PFSK-1 (cell line): Measurements from ENCODE around the gene SUSD6.

Experiments used
- FOXP2 ChIP-seq: optimal IDR thresholded peaks from 2 replicates; pipeline ENCODE3; 2011; ENCODE audit warnings: borderline replicate concordance, control low read depth, inconsistent platforms; ENCODE audit not compliant: insufficient read depth; ENCODE audit errors: extremely low read length, extremely low read depth
- POLR2AphosphoS5 ChIP-seq: IDR thresholded peaks from 2 replicates; pipeline ENCODE4 v1.6.1; 2012; ENCODE audit warnings: low read depth, mild to moderate bottlenecking, control low read depth, low read length, moderate library complexity
- SIN3A ChIP-seq: IDR thresholded peaks from 2 replicates; pipeline ENCODE4 v1.6.1; 2012; ENCODE audit warnings: mild to moderate bottlenecking, low read length, moderate library complexity, borderline replicate concordance; ENCODE audit not compliant: insufficient read depth
- TAF1 ChIP-seq: IDR thresholded peaks from 2 replicates; pipeline ENCODE4 v1.6.1; 2012; ENCODE audit warnings: low read length, control low read depth, borderline replicate concordance; ENCODE audit not compliant: insufficient read depth
- TF ChIP-seq, protein P1 (sequence below), 2 experiments: IDR thresholded peaks; 2 replicates each; pipeline versions ENCODE4 v1.6.1 to v1.8.0; 2011 to 2012; ENCODE audit warnings: low read depth in 2 of 2, low read length in 2 of 2, control low read depth in 1 of 2, inconsistent platforms in 1 of 2, mild to moderate bottlenecking in 1 of 2, moderate library complexity in 1 of 2; ENCODE audit not compliant: insufficient read depth in 1 of 2

SUSD6 gene

DNA sequence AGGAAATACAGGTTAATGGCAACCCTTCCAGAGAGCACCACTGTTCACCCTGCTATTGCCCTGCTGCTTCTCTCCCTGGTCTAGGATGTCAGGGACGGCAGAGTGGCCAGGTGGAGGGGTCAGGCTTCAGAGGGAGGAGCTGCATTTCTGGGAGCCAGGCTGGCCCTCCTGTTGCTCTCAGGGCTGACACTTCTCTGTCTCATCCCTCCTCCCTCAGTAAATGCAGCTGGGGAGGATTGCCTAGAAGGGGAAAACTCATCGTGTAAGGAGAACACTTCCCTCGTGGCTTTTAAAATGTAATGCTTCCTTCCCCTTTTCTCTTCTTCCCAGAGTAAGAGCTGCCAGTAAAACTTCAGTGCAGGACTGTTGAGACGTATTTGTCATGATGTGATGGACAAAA lies 20.8 kb downstream of the SUSD6 start:
- TF ChIP-seq TAF1 (no peak), POLR2AphosphoS5 (no peak)

DNA sequence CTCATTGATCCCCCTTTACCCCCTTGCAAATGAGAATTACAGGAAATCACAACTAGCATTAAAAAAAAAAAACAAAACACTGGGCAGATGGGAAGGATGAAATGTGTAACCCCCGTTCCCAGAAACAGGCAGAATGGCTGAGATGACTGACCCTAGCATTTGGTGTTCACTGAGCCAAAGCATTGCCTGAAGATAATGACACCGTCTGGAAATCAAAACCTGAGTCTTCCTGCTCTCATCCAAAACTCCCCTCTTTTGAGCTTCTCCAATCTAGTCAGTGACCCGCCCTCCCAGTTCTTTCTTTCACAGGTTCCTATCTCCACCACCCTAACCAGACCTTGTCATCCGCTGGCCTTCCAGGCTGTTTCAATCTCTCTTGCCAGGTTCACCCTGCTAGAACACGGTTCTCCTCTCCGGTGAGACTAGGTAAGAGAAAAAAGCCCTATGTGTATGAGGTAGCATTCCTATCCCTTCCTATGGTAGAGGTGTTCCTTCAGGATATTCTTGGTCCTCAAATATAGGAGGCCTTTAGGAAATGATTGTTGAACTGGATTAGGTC lies 21.3 kb downstream of the SUSD6 start:
- TF ChIP-seq TAF1, result no peak
- TF ChIP-seq SIN3A, result no peak
- no peak for TF ChIP-seq POLR2AphosphoS5
- TF ChIP-seq, protein P1, sequence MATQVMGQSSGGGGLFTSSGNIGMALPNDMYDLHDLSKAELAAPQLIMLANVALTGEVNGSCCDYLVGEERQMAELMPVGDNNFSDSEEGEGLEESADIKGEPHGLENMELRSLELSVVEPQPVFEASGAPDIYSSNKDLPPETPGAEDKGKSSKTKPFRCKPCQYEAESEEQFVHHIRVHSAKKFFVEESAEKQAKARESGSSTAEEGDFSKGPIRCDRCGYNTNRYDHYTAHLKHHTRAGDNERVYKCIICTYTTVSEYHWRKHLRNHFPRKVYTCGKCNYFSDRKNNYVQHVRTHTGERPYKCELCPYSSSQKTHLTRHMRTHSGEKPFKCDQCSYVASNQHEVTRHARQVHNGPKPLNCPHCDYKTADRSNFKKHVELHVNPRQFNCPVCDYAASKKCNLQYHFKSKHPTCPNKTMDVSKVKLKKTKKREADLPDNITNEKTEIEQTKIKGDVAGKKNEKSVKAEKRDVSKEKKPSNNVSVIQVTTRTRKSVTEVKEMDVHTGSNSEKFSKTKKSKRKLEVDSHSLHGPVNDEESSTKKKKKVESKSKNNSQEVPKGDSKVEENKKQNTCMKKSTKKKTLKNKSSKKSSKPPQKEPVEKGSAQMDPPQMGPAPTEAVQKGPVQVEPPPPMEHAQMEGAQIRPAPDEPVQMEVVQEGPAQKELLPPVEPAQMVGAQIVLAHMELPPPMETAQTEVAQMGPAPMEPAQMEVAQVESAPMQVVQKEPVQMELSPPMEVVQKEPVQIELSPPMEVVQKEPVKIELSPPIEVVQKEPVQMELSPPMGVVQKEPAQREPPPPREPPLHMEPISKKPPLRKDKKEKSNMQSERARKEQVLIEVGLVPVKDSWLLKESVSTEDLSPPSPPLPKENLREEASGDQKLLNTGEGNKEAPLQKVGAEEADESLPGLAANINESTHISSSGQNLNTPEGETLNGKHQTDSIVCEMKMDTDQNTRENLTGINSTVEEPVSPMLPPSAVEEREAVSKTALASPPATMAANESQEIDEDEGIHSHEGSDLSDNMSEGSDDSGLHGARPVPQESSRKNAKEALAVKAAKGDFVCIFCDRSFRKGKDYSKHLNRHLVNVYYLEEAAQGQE (IDR thresholded peaks at IDR 0.05; ENCODE audit: insufficient read depth in 1 of 2, low read depth in 2 of 2, low read length in 2 of 2), result no peak
- TF ChIP-seq FOXP2, result no peak

DNA sequence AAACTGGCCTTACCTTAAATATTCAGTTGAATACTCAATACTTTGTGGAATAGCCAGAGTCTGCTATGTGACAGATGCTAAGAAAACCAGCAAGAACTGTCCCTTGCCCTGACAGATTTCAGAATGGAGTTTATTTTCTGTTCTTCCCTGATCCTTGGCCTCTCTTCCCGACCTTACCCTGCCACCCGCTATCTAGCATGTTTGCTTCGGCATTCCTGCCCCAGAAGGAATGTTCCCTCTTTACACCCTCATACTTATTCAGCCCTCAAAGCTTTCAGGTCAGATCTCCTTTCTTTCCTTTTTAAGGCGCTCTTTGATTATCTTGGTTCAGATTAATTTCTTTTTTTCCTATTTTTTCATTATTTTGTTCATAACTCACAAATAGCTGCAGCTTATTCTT lies 21.8 kb downstream of the SUSD6 start:
- no peak for TF ChIP-seq POLR2AphosphoS5
- TF ChIP-seq, protein P1 (IDR thresholded peaks at IDR 0.05; ENCODE audit: insufficient read depth in 1 of 2, low read depth in 2 of 2, low read length in 2 of 2), result no peak
- no peak for TF ChIP-seq SIN3A
- no peak for TF ChIP-seq TAF1
- TF ChIP-seq FOXP2, result no peak

DNA sequence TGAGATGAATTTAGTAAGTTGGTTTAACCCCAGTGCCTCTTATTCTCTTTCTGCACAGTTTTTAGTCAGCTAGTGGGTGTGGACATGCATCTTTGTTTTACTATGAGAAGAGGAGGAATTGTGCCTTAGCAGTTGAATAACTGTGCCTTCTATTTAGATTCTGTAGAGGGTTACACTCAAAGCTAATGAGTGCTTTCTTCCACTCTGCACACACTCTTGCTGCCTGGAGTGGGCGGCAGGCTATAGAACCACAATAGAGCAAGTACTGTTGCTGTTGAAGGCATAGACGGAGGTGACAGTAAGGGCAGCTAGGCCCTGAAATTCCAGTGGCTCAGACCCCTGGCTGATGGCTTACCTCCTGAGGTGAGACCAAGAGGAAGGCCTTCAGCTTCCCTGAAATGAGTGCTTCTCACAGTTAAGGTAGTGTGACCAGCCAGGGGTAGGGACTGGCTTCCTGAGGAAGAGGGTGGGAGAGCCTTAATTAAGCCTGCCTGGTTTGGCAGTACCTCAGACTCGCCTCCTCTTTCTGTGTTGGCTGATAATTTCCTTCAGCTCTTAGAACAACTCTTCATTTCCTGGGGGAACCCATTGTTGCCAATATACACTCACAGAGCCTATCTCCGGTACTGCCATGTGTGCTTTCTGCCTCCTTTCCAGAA lies 24.7 kb downstream of the SUSD6 start:
- TF ChIP-seq TAF1 (no peak), SIN3A (no peak), FOXP2 (no peak), POLR2AphosphoS5 (no peak)
- TF ChIP-seq, protein P1 (IDR thresholded peaks at IDR 0.05; ENCODE audit: insufficient read depth in 1 of 2, low read depth in 2 of 2, low read length in 2 of 2), result no peak

GRCh38 chr14:69636718-69637480 lies 25.5 kb downstream of the SUSD6 start:
- TF ChIP-seq SIN3A (no peak), FOXP2 (no peak), POLR2AphosphoS5 (no peak), TAF1 (no peak)
- TF ChIP-seq, protein P1 (IDR thresholded peaks at IDR 0.05; ENCODE audit: insufficient read depth in 1 of 2, low read depth in 2 of 2, low read length in 2 of 2), result no peak
